DMS79 treated with DMSO at 0.1 percent for 48 hours (cell line): ENCODE measurements around the gene ACTL10.

ENCODE experiments used
- DNase-seq: peaks from one replicate; lab custom pipeline; 2025; lab: John Stamatoyannopoulos, UW

The ACTL10 gene

DNA sequence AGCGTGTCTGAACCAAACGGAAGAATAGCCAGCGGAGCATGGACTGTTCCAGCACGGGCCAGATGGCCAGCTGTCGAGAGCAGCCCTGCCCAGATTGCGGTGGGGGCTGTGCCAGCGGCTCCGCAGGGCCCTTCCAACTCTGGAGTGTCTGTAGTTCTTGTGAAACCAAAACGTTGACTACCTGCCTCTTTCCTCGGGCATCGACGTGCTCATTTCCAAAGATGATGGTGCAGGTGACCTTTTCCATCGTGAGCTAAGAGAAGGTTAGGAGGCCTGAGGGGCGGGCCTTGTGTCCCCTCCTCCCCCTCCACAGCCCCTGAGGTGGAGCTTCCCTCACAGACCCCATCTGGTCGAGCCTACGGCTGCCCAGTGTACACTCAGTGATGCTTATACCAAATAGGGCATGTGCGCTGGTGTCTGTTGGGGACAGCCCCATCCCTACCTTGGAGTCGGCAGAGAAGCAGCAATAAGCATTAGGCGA, 17.5 kb upstream of the ACTL10 start:
- no peak for DNase-seq

DNA sequence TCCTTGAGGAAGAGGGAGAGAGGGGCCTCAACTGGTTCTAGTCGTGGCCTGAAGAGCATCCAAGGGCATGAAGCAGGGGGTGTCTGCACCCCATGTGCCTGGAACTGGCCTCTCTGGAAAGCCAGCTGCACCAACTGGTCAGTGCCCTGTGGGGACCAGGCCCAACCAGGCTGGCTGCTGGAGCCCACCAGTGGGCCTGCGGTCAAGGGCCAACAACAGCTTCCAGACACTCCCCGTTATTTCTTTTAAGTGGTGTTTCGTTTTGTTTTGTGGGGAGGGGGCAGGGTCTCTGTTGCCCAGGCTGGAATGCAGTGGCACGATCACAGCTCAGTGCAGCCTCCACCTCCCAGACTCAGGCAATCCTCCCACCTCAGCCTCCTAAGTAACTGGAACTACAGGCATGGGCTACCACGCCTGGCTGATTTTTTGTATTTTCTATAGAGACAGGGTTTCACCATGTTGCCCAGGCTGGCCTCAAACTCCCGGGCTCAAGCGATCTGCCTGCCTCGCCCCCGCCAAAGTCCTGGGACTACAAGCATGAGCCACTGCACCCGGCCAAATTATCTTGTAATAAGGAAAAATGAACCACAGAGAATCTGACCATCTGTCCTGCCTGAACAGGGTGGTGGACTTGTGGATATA, 16.5 kb upstream of the ACTL10 start:
- no peak for DNase-seq

- no peak for DNase-seq
These were observed 15.8 kb upstream of the ACTL10 start for GRCh38 chr20:33650753-33651561.

GRCh38 chr20:33651562-33652048, 15.1 kb upstream of the ACTL10 start:
- DNase-seq: no peak

- peak; percentile 50 for DNase-seq
These were observed 13.4 kb upstream of the ACTL10 start for GRCh38 chr20:33653218-33653899.

DNA sequence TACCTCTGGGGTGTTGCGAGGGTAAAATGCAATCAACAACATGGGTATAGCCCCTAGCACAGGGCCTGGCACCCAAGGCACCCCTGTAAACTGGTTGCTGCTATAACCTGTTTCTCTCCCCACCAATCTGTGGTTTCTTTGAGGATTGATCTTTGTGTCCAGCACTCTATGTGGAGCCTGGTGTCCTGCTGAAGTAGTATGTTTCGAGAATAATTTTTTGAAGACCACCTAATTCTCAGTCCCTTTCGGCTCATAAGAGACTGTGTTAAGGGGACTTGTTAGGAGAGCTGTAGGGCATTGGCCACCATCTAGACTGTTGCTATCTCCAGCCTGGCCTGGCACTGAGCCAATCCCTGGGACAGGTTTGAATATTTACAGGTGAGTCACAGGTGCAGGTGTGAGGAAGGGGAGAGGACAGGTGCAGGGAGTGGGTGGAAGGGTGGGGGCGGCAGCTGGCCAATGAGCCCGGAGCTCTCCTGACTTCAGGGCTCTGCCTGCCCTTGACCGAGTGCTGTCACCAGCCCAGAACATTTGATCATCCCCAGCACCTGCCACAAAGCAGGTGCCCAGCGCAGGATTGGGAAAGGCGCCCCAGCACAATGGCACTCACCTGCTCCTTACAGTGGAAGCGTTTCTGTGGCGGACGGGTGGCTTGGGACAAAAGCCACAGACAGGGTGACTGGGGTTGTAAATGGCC, 12.7 kb upstream of the ACTL10 start:
- DNase-seq: peak; percentile 93

- no peak for DNase-seq
These were observed 12.0 kb upstream of the ACTL10 start for GRCh38 chr20:33654680-33655161.

DNA sequence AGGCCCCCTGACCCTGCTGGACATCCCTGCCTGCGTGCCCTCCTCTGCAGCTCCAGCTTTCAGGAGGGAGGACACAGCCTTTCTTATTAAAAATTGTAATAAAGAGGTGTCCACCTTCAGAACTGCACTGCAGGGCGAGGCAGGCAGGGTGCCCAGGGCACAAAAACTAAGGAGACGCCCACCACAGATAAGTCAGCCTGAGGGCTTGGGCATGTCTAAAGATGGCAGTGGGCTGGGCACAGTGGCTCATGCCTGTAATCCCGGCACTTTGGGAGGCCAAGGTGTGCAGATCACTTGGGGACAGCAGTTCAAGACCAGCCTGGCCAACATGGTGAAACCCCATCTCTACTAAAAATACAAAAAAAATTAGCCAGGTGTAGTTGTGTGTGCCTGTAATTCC, 11.6 kb upstream of the ACTL10 start:
- DNase-seq: no peak

- DNase-seq: no peak
These were observed 10.5 kb upstream of the ACTL10 start for GRCh38 chr20:33656010-33656782.

GRCh38 chr20:33656783-33657703, 9.7 kb upstream of the ACTL10 start:
- DNase-seq: no peak

DNA sequence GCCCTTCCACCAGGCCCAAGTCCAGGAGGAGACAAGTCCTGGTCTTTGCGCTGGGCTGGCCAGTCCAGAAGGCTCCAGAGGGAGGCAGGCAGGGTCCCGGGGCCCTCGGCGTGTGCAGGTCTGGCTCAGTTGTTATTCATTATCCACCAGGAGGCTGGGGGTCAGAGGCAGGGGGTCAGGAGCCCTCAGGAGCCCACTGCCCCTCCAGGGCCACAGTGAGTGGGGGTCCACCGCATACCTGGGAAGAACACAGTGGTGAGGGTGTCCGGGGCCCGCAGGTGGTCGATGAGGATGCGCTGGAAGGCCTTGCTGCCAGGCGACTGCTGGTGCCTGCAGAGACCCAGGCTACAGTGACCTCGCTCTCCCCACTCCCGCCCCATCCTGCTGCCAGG, 9.0 kb upstream of the ACTL10 start:
- no peak for DNase-seq

- no peak for DNase-seq
These were observed 8.2 kb upstream of the ACTL10 start for GRCh38 chr20:33658510-33658909.

- DNase-seq: no peak
These were observed 7.8 kb upstream of the ACTL10 start for GRCh38 chr20:33658929-33659328.

DNA sequence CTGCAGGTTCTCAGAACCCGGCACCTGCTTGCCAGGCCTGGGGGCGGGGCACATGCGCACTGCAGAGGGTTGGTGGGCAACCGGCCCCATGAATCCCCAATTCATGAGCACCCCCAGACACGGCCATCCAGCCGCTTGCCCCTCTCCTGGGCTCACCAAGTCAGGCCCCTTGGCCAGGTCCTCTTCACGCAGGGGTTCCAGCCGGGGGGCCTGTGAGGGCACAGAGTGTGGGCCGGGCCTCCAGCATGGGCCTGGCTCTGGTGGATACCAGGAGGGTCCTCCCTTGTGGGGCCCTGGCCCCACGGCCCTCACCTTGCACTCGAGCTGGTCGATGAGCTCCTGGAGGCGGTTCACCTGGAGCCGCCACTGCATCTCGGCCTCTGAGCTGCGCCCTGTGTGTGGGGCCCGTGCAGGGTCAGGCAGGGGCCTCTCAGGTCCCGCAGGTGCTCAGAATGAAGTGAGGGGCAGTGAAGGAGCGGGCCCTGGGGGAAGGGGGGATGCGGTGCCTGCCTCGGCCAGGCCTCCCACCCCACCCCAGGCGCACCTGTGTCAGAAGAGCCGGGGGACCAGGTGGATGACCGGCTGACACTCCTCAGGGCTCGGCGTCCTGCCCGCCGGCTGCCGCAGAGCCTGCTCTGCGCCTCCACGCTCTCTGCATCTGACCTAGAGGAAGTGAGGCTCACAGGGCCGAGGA, 7.3 kb upstream of the ACTL10 start:
- DNase-seq: no peak

DNA sequence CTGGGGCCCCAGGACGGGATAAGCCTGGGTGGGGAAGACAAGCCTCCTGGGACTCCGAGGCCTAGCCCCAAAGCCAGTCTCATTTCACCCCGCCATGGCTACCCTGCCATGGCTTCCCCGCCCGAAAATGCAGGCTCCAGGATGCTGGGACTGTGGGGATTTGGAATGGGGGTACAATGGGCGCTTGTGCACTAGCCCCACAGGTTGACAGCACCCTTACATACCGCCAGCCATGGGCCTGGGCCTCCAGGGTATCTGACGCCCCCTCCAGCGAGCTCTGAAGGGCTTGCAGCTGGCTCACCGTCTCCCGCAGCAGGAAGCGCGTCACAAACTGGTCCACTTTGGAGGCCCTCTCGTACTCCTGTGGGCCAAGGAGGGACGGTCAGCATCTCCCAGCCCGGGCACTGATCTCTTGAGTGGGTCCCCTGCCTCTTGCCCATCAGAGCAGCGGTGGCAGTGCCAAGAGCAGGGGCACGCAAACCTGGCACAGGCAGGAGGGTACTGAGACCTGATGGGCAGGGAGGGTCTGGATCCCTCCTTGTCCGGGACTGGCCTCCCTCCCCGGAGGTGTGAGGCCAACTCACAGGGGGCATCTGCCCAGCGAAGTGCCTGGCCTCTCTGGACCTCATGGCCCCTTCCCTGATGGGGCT, 6.6 kb upstream of the ACTL10 start:
- DNase-seq: no peak

DNA sequence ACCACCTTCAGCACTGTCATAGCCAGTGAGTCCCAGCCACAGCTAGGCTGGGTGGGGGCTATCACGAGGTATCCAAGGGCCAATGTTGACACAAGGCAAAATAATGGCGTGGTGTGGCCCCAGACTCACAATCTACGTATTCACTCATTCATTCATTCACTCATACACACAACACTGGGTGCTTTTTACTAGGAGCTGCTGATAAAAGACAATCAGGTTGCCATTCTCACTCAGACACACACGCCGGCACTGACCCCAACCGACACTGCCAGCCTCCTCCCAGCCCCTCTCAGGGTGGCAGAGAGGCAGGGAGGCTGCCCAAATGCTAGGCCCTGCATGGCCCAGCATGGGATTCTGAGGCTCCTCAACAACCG, 6.1 kb upstream of the ACTL10 start:
- DNase-seq: no peak

GRCh38 chr20:33662172-33662571, 4.6 kb upstream of the ACTL10 start, which contains the start of gene C20orf144:
TSS of gene C20orf144 (plus strand) at chr20:33662327. CDS start at chr20:33662346, 19 bp downstream.
- no peak for DNase-seq

DNA sequence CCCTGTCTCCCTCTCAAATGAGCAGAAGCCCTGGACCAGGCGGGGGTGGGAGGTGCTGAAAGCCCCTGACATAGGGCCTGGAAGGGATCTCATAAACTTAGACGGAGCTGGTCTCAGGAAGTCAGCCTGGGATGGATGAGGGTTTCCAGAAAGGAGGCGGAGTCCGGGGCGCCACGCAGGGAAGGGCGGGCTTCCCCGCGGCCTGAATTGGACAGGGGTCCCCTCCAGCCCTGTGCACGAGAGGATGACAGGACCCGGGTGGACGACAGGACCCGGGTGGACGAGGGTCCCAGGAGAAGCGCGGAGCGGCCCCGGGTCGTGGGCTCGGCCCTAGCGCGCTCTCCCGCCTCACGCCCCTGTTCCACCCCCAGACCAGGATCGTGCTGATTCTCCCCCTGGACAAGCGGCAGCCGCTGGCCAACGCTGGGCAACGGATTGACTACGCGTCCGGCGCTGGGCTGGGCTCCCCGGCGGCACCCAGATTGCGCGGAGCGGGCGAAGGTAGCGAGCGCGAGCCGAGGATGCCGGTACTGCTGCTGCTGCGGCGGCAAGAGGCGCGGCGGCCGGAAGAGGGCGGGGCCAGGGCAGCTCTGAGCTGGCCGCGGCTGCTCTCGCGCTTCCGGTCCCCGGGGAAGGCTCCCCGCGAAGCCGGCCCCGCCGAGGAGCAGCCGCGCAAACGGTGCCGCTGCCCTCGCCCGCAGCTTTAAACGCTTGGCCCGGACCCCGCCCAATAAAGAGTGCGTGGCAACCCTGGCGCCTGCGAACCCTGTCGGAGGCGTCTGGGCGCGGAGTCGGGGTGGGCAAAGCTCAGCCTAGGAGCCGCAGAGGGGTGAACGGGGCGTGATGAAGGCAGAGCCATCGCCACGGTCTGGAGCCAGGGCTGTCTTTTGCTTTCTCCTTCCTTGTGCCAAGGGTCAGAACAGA, 3.3 kb upstream of the ACTL10 start:
- peak; percentile 43 for DNase-seq
